Measurements from ENCODE around the gene CCDC146.
"Not testable (repeated sequence)": the region's sequence is repeated elsewhere in the genome, so short reads cannot be mapped to it uniquely, and the experiment has no call there.

The CCDC146 gene

DNA sequence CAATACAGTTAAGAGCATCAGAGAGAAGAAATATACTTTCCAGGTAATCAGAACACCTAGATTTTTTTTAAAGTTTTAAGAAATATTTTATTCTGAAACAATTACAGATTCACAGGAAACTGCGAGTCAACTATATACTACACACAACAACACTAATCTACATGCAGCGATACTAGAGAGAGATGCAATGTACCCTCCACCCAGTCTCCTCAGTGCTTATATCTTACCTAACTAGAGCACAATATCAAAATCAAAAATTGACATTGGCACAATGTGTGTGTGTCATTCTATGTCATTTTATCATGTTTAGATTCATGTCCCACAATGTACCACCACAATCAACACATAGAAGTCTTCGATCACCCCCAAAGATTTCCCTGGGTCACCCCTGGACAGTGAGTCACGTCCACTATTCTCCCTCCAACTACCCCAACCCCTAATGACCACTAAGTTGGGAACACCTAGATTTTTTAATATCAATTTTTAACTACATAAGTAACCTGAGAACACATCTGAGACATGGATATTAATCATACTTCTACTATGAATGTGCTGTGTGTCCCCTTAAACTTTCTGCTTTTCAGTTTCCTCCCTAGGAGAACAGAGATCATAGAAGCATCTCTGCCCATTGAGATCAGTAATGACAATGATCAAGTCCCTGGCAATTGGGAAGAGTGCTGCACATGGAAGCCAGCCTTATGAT is 207.2 kb downstream of the CCDC146 start:
- Histone ChIP-seq H3K23ac (ENCODE audit: low read depth, low read length, poor library complexity) (no peak overlapping the region), H3K79me1 (ENCODE audit: low read depth, low read length) (no peaks in the 10 kb centered on the region), H3K4ac (ENCODE audit: low read length) (no peak overlapping the region), H2AFZ (ENCODE audit: low read length) (no peak overlapping the region), H3K27ac (replicated peaks; ENCODE audit: low read length) (no peak overlapping the region), H2BK15ac (ENCODE audit: low read length) (no peak overlapping the region), H3K27me3 (ENCODE audit: control insufficient read depth in 3 of 3, insufficient read depth in 3 of 3, low read depth in 1 of 3, low read length in 3 of 3) (no peaks in the 10 kb centered on the region), H2BK5ac (ENCODE audit: low read length) (no peak overlapping the region), H4K91ac (ENCODE audit: low read depth, low read length, poor library complexity) (no peak overlapping the region), H3K18ac (ENCODE audit: low read length) (no peak overlapping the region), H2BK12ac (ENCODE audit: low read length) (no peak overlapping the region), H3K9me3 (replicated peaks in 1 of 2; ENCODE audit: control insufficient read depth in 2 of 2, insufficient read depth in 1 of 2, low read depth in 1 of 2, low read length in 2 of 2) (no peaks in the 10 kb centered on the region), H3K14ac (ENCODE audit: low read length) (no peak overlapping the region), H4K8ac (ENCODE audit: low read depth, low read length) (no peak overlapping the region), H3K4me2 (ENCODE audit: insufficient read depth, low read length, poor library complexity, severe bottlenecking) (no peak overlapping the region), H3K4me3 (ENCODE audit: low read length in 2 of 2) (no peak overlapping the region), H3K36me3 (replicated peaks in 1 of 2; ENCODE audit: control insufficient read depth in 2 of 2, insufficient read depth in 2 of 2, low read length in 2 of 2) (no peaks in the 10 kb centered on the region), H2BK120ac (ENCODE audit: low read depth, low read length) (no peak overlapping the region), H3K9ac (ENCODE audit: low read depth, low read length, poor library complexity) (no peak overlapping the region), H2AK5ac (ENCODE audit: low read depth, low read length) (no peak overlapping the region), H3K4me1 (ENCODE audit: control insufficient read depth in 2 of 2, insufficient read depth in 1 of 2, low read depth in 1 of 2, low read length in 2 of 2) (peaks cover 0 to 4% of the 10 kb centered on the region in 2 donors)
- WGBS, 2 donors (ENCODE audit: extremely low coverage in 2 of 2, insufficient read length in 2 of 2, insufficient replicate concordance in 1 of 2) = no CpG with 5 or more reads among the region's 4 CpGs
- no peak for DNase-seq (ENCODE audit: low spot score)

DNA sequence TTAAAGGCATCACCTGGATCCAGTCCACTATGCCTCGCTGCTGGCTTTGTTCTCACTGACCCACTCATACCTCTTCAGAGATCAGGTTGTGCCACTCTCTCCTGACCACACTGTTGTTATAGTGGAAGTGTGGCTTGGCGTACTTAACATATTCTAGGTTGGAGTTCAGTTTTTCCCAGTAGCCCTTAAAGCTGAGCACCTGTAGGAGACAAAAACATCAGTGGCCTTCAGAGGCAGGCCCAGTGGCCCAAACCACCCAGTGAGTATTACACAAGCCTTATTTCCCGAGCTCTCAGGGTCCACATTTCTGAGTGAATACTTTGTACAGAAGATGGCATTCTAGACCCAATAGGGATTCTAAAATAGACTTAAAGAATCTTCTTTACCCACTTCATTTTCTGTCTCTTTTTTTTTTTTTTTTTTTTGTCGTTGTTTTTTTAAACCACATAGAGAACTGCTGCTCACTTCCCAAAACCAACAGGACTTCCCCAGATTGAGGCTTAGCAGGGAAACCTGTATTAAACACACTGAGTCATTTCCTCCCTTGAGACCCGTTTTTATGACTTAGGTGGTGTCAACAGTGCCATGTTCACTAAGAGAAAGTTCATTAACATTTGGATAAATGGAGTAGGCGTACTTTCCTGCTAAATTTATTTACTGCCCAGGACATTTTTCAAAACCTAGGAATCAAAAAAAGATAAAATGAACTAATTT is 207.9 kb downstream of the CCDC146 start:
- Histone ChIP-seq H3K4me1 (ENCODE audit: control insufficient read depth in 2 of 2, insufficient read depth in 1 of 2, low read depth in 1 of 2, low read length in 2 of 2) (peaks cover 0 to 4% of the 10 kb centered on the region in 2 donors), H2AFZ (ENCODE audit: low read length) (no peak overlapping the region), H2AK5ac (ENCODE audit: low read depth, low read length) (no peak overlapping the region), H3K27ac (replicated peaks; ENCODE audit: low read length) (no peak overlapping the region), H3K4me3 (ENCODE audit: low read length in 2 of 2) (no peak overlapping the region), H3K9me3 (replicated peaks in 1 of 2; ENCODE audit: control insufficient read depth in 2 of 2, insufficient read depth in 1 of 2, low read depth in 1 of 2, low read length in 2 of 2) (no peaks in the 10 kb centered on the region), H4K91ac (ENCODE audit: low read depth, low read length, poor library complexity) (no peak overlapping the region), H3K23ac (ENCODE audit: low read depth, low read length, poor library complexity) (no peak overlapping the region), H2BK5ac (ENCODE audit: low read length) (no peak overlapping the region), H3K9ac (ENCODE audit: low read depth, low read length, poor library complexity) (no peak overlapping the region), H2BK12ac (ENCODE audit: low read length) (no peak overlapping the region), H3K79me1 (ENCODE audit: low read depth, low read length) (no peaks in the 10 kb centered on the region), H3K4ac (ENCODE audit: low read length) (no peak overlapping the region), H2BK15ac (ENCODE audit: low read length) (no peak overlapping the region), H3K14ac (ENCODE audit: low read length) (no peak overlapping the region), H4K8ac (ENCODE audit: low read depth, low read length) (no peak overlapping the region), H3K36me3 (replicated peaks in 1 of 2; ENCODE audit: control insufficient read depth in 2 of 2, insufficient read depth in 2 of 2, low read length in 2 of 2) (no peaks in the 10 kb centered on the region), H3K18ac (ENCODE audit: low read length) (no peak overlapping the region), H3K4me2 (ENCODE audit: insufficient read depth, low read length, poor library complexity, severe bottlenecking) (no peak overlapping the region), H3K27me3 (ENCODE audit: control insufficient read depth in 3 of 3, insufficient read depth in 3 of 3, low read depth in 1 of 3, low read length in 3 of 3) (no peaks in the 10 kb centered on the region), H2BK120ac (ENCODE audit: low read depth, low read length) (no peak overlapping the region)
- DNase-seq (ENCODE audit: low spot score) = no peak
- no CpG with 5 or more reads among the region's 6 CpGs for WGBS, 2 donors (ENCODE audit: extremely low coverage in 2 of 2, insufficient read length in 2 of 2, insufficient replicate concordance in 1 of 2)

GRCh38 chr7:77331938-77332695 is 209.7 kb downstream of the CCDC146 start:
- H4K91ac ChIP-seq (ENCODE audit: low read depth, low read length, poor library complexity) = no peak overlapping the region
- H3K36me3 ChIP-seq (replicated peaks in 1 of 2; ENCODE audit: control insufficient read depth in 2 of 2, insufficient read depth in 2 of 2, low read length in 2 of 2) = no peaks in the 10 kb centered on the region
- no peak overlapping the region for H3K18ac ChIP-seq (ENCODE audit: low read length)
- H2BK12ac ChIP-seq (ENCODE audit: low read length) = no peak overlapping the region
- no peaks in the 10 kb centered on the region for H3K9me3 ChIP-seq (replicated peaks in 1 of 2; ENCODE audit: control insufficient read depth in 2 of 2, insufficient read depth in 1 of 2, low read depth in 1 of 2, low read length in 2 of 2)
- H2BK15ac ChIP-seq (ENCODE audit: low read length) = no peak overlapping the region
- H3K4me2 ChIP-seq (ENCODE audit: insufficient read depth, low read length, poor library complexity, severe bottlenecking) = no peak overlapping the region
- H3K79me1 ChIP-seq (ENCODE audit: low read depth, low read length) = no peaks in the 10 kb centered on the region
- no peak overlapping the region for H2AK5ac ChIP-seq (ENCODE audit: low read depth, low read length)
- no peak overlapping the region for H3K4ac ChIP-seq (ENCODE audit: low read length)
- no peak overlapping the region for H3K4me3 ChIP-seq (ENCODE audit: low read length in 2 of 2)
- no peak overlapping the region for H3K27ac ChIP-seq (replicated peaks; ENCODE audit: low read length)
- no peak overlapping the region for H2BK5ac ChIP-seq (ENCODE audit: low read length)
- H3K14ac ChIP-seq (ENCODE audit: low read length) = no peak overlapping the region
- peak; percentile 63 for DNase-seq (ENCODE audit: low spot score)
- H2BK120ac ChIP-seq (ENCODE audit: low read depth, low read length) = no peak overlapping the region
- H2AFZ ChIP-seq (ENCODE audit: low read length) = peak overlapping the region; percentile 20
- no peaks in the 10 kb centered on the region for H3K27me3 ChIP-seq (ENCODE audit: control insufficient read depth in 3 of 3, insufficient read depth in 3 of 3, low read depth in 1 of 3, low read length in 3 of 3)
- no peak overlapping the region for H3K9ac ChIP-seq (ENCODE audit: low read depth, low read length, poor library complexity)
- H3K4me1 ChIP-seq (ENCODE audit: control insufficient read depth in 2 of 2, insufficient read depth in 1 of 2, low read depth in 1 of 2, low read length in 2 of 2) = peaks cover 0 to 4% of the 10 kb centered on the region in 2 donors
- no peak overlapping the region for H4K8ac ChIP-seq (ENCODE audit: low read depth, low read length)
- no peak overlapping the region for H3K23ac ChIP-seq (ENCODE audit: low read depth, low read length, poor library complexity)
- WGBS, 2 donors (ENCODE audit: extremely low coverage in 2 of 2, insufficient read length in 2 of 2, insufficient replicate concordance in 1 of 2) = no CpG with 5 or more reads among the region's 3 CpGs

- H2BK12ac ChIP-seq (ENCODE audit: low read length); H2BK120ac ChIP-seq (ENCODE audit: low read depth, low read length); H2AFZ ChIP-seq (ENCODE audit: low read length); DNase-seq (ENCODE audit: low spot score); H3K4me2 ChIP-seq (ENCODE audit: insufficient read depth, low read length, poor library complexity, severe bottlenecking); H3K14ac ChIP-seq (ENCODE audit: low read length); H3K4ac ChIP-seq (ENCODE audit: low read length); H3K9ac ChIP-seq (ENCODE audit: low read depth, low read length, poor library complexity); H3K9me3 ChIP-seq (replicated peaks in 1 of 2; ENCODE audit: control insufficient read depth in 2 of 2, insufficient read depth in 1 of 2, low read depth in 1 of 2, low read length in 2 of 2); H2BK15ac ChIP-seq (ENCODE audit: low read length); H3K27ac ChIP-seq (replicated peaks; ENCODE audit: low read length); H3K18ac ChIP-seq (ENCODE audit: low read length); H3K27me3 ChIP-seq (ENCODE audit: control insufficient read depth in 3 of 3, insufficient read depth in 3 of 3, low read depth in 1 of 3, low read length in 3 of 3); H2AK5ac ChIP-seq (ENCODE audit: low read depth, low read length); H3K4me1 ChIP-seq (ENCODE audit: control insufficient read depth in 2 of 2, insufficient read depth in 1 of 2, low read depth in 1 of 2, low read length in 2 of 2); H2BK5ac ChIP-seq (ENCODE audit: low read length); H4K91ac ChIP-seq (ENCODE audit: low read depth, low read length, poor library complexity); H3K23ac ChIP-seq (ENCODE audit: low read depth, low read length, poor library complexity); H3K4me3 ChIP-seq (ENCODE audit: low read length in 2 of 2); H3K79me1 ChIP-seq (ENCODE audit: low read depth, low read length); H4K8ac ChIP-seq (ENCODE audit: low read depth, low read length); H3K36me3 ChIP-seq (replicated peaks in 1 of 2; ENCODE audit: control insufficient read depth in 2 of 2, insufficient read depth in 2 of 2, low read length in 2 of 2): not testable (repeated sequence)
- no CpG with 5 or more reads among the region's 2 CpGs for WGBS, 2 donors (ENCODE audit: extremely low coverage in 2 of 2, insufficient read length in 2 of 2, insufficient replicate concordance in 1 of 2)
Observed at GRCh38 chr7:77334039-77334438, 211.6 kb downstream of the CCDC146 start.
